ENCODE results near the gene ARHGEF33.

DNA sequence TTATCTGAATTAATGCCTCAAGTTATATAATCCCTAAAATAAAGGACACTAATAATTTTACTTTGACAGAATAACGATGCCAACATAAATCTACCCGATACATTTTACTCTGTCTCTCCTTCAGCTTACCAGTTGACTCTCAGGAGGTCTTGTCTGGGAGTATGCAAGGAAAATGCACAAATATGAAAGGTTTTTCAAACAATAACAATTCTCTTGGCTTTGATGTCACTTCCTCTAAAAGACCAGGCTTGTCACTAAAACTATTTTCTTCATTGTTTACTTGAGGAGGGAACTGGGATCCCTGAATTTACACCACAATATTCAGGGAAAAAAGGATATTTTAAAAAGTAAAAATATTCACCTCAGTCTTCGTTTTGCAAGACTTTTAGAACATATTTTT, 134.0 kb downstream of the ARHGEF33 start:
- TF ChIP-seq, protein P1, sequence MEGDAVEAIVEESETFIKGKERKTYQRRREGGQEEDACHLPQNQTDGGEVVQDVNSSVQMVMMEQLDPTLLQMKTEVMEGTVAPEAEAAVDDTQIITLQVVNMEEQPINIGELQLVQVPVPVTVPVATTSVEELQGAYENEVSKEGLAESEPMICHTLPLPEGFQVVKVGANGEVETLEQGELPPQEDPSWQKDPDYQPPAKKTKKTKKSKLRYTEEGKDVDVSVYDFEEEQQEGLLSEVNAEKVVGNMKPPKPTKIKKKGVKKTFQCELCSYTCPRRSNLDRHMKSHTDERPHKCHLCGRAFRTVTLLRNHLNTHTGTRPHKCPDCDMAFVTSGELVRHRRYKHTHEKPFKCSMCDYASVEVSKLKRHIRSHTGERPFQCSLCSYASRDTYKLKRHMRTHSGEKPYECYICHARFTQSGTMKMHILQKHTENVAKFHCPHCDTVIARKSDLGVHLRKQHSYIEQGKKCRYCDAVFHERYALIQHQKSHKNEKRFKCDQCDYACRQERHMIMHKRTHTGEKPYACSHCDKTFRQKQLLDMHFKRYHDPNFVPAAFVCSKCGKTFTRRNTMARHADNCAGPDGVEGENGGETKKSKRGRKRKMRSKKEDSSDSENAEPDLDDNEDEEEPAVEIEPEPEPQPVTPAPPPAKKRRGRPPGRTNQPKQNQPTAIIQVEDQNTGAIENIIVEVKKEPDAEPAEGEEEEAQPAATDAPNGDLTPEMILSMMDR (IDR thresholded peaks at IDR 0.05; ENCODE audit: insufficient read depth, low read depth, low read length), result no peak
- TF ChIP-seq EZH2 (IDR thresholded peaks at IDR 0.05; ENCODE audit: insufficient read depth, low read length), result no peak

Measured in astrocyte (in vitro differentiated cells and primary cell).